GM18505 (cell line): ENCODE results near the gene PATJ.

Source experiments
- ATAC-seq: cut with Tn5 transposase; IDR thresholded peaks from one replicate; pipeline ENCODE4 v1.9.1; 2021; ENCODE audit not compliant: unreplicated experiment
- POLR2A ChIP-seq: IDR thresholded peaks from 4 replicates; pipeline ENCODE4 v1.6.1; 2011; ENCODE audit warnings: borderline replicate concordance; ENCODE audit not compliant: insufficient read depth, insufficient read length; ENCODE audit errors: extremely low read depth

The PATJ gene

DNA sequence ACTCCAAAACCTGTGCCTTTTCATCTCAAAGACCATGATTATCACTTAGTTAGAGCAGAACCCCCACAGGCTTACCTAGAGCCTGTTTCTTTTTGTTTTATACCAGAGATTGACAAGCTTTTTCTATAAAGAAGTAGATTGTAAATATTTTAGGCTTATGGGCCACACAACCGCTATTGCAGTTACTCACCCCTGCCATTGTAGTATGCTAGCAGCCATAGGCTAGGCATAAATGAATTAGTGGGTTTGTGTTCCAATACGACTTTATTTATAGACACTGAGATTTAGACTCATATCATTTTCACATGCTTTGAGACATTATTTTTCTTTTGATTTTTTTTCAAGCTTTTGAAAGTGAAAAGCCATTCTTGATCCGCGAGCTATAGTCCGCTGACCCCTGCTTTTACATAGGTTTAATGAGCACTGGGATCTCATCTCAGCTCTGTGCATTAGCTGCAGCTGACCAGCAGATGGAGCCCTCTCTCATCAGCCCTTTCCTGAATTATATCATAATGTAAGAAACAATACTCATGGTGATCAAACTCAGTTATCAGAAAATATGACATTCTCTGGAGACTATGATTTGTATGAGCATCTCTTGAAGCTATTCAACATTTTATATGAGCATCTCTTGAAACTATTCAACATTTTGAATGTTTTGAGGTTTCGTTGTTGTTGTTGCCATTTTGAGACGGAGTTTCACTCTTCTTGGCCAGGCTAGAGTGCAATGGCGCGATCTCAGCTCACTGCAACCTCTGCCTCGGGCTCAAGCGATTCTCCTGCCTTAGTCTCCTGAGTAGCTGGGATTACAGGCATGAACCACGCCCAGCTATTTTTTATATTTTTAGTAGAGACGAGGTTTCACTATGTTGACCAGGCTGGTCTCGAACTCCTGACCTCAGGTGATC, 340.4 kb downstream of the PATJ start:
- no peak for TF ChIP-seq POLR2A
- no peak for ATAC-seq

DNA sequence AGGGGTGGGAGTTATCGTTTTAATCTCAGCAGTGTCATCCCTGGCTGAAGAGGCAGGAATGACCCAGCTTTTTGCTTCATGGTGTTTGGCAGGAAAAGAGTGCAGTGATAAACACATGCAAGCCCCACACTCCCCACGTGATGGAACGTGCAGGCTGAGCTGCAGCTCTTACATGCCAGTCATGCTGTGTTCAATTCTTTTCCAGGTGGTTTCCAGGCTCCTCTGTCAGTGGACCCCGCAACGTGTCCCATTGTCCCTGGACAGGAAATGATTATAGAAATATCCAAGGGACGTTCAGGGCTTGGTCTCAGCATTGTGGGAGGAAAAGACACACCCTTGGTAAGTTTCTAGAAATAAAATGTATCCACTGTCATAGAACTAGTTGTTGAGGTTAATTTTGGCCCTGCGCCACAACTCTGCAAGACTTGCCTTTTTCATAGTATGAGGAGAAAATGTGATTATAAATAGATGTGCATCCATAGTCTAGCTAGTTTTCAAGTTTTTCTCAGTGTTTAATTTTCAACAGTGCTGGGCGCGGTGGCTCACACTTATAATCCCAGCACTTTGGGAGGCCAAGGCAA, 342.1 kb downstream of the PATJ start:
- TF ChIP-seq POLR2A: no peak
- no peak for ATAC-seq

DNA sequence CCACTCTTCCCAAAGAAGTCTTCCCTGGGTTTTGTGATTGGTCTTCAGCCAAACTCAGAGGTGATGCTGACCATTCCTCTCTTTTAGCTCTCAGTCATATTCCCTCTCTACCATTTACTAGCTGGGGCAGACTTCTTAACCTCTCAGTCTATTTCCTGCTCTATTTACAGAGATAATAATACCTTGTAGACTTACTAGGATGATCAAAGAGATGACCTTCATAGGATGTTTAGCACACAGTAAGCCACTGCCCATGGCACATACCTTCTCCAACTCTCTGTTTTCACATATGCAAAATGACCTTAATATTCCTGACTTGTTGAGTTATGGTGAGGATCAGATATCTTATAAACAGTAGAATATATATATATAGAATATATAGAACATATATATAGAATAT, 346.2 kb downstream of the PATJ start:
- no peak for TF ChIP-seq POLR2A
- ATAC-seq: no peak

DNA sequence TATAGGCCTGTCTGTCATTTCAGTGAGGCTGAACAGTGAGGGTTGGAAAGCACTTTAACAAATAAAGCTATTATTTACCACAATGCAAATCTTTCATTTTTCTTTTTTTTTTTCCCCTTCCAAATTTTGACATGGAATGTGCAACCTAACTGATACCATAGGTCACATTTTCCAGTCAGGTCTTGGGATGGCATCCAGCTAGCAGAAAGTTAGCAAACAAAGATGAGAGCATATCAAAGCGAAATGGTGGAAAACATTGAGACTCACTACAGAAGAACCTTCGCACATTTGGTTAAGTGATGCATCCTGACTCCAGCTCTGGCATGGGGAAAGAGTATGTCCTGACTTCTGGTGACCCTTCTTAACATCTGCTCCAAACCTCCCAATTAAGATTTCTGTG, 347.3 kb downstream of the PATJ start:
- no peak for TF ChIP-seq POLR2A
- no peak for ATAC-seq

DNA sequence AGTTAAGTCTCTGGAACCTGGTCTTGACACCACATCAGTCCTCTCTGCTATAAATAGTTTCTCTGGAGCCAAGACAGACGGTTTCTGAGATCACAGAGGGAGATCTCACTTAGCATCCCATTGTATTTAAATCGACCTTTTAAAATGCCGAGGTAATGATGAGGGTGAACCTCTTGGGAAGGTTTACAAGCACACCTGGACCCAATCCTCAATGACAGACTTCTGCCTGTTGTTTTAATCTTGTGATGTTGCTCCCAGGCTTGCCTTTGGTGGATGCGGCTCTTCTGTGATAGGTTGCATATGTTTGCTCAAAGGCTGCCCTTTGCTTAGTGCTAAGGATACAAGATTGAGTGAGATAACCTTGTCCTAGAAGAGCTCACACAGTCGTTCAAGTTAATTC, 347.7 kb downstream of the PATJ start:
- no peak for TF ChIP-seq POLR2A

DNA sequence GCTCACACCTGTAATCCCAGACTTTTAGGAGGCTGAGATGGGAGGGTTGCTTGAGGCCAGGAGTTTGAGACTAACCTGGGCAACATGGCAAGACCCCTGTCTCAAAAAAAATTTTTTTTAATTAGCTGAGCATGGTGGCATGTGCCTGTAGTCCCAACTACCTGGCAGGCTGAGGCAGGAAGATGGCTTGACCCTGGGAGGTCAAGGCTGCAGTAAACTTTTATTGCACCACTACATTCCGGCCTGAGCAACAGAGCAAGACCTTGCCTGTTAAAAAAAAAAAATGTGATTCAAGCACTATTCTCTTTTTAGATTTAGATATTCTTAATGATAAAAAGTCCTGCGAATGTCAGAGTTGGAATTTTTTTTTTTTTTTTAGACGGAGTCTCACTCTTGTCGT, 349.8 kb downstream of the PATJ start:
- no peak for ATAC-seq
- no peak for TF ChIP-seq POLR2A

More for the DNA sequence above, 347.7 kb downstream of the PATJ start:
- no peak for ATAC-seq

DNA sequence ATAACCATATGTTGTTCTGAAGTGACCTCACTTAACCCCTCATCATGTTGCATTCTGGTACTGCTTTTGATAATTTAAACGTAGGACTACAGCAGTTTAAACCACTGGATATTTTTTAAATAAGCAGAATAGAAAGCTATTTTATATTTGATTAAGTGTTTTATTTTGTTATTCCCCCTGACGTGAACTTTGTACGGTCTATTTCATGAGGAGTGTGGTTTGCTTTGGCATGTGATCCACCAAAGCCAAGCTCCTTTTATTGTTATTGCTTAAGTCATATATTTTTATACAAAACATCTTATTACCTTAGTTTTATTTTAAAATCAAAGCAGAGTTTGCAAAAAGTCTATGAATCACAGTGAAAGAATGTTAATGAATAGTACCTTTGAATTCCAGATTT, 351.0 kb downstream of the PATJ start:
- no peak for ATAC-seq
- TF ChIP-seq POLR2A: no peak

DNA sequence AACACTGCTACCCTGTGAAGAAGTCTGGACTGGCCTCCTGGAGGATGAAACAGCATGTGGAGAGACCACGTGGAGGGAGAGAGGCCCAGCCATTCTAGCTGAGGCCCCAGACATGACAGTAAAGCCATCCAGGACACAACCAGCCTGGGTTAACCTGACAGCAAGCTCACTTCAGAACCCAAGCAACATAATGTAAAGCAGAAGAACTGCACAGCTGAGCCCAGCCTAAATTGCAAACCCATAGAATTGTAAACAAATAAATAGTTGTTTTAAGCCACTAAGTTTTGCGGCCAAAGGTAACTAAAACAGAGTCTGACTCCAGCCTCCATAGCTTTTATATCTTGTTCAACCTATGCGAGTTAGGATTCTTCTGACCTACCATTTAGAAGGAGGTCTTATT, 355.2 kb downstream of the PATJ start:
- ATAC-seq: no peak
- TF ChIP-seq POLR2A: no peak

DNA sequence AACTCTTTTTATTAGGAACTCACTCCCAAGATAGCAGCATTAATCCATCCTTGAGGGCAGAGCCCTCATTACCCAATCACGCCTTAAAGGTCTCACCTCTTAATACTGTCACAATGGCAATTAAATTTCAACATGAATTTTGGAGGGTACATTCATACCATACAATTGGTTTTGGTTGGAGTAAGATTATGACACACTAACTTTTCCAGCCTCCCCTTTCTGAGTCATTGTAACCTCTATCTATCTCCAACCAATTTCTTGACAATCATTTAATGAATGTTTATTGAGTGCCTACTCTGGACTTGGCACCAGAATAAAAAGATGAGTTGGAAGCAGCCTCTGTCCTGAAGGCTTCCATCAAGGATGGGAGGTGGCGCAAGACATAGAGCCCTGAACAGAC, 358.2 kb downstream of the PATJ start:
- ATAC-seq: no peak
- no peak for TF ChIP-seq POLR2A

DNA sequence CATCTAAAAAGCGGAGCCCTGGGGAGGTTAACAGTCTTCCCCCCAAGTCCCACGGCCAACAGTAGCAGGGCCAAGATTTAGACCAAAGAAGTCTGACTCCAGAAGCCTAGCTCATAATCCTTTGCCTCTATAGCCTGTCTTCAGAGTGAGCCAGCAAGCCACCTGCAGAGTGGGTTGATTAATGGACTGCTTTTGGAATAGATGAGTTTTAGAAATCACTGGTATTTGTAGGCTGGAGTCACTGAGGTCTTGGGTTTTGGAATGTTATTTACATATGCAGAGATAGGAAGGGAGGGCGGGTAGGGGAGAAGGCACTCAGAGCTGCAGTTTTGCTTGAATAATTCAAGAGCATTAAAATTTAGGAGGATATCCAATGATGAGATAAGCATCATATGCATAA, 361.6 kb downstream of the PATJ start:
- no peak for TF ChIP-seq POLR2A
- no peak for ATAC-seq

DNA sequence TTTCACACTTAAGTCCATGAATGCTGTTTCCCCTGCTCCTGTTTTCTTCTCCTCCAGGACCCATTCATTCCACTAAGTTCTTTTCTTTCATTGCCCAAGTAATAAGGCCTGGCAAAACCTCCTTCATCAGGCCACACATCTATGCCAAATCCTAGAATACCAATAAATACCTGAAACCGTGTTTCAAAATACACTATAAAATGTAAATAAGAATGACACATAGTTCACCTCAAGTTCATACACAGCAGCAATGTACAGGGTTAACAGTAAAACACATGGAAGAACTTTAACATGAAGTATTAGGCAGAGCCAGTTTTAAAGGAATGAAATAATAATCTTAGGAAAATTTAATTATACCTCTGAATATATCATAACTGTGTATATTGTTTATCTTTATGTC, 365.6 kb downstream of the PATJ start:
- no peak for ATAC-seq
- TF ChIP-seq POLR2A: no peak

DNA sequence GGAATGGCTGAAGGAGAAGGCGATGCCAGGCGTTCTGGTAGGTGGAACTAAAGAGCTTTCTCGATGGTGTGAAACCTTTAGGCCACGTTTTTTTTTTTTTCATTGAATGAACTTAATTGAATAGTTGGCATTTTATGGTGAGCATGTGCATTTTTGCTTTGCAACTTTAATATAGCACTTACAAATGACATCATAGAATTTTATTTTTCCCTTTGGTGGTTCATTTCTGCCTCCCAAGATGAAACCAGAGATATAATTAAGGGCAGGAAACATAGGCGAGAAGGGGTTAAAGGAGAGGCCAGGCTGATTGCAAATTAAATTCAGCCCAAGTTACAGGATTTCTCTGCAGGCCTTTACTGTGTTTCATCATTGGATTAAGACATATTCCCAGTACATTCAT, 366.8 kb downstream of the PATJ start:
- TF ChIP-seq POLR2A: no peak
- ATAC-seq: no peak

DNA sequence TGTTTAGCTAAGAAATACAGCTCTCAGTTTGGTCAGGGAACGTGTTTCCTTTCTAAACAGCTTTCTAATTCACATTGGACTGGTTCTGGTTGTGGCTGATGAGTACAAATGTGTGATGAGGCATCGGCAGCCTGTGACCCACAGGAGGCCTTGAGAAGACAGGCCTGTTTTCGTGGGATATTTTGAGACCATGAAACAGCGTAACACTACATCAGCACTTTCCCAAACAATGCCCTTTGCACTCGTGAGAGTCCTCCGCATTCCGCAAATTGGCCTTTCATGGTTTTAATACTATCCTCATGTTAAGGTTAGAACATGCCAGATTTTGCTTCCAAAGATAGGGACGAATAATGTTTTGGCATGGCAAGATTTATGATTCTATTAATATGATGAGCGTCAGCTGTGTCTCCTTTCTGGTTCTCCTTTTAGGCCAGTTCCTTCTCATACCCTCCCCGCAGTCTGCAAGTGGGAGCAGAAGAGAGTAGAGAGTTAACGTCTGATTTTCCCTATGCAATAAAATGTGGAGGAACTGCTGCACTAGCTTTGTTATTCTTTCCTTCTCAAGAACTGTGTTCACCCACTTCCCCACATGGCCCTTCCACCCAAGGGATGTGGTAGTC, 368.0 kb downstream of the PATJ start:
- TF ChIP-seq POLR2A: no peak
- ATAC-seq: no peak

DNA sequence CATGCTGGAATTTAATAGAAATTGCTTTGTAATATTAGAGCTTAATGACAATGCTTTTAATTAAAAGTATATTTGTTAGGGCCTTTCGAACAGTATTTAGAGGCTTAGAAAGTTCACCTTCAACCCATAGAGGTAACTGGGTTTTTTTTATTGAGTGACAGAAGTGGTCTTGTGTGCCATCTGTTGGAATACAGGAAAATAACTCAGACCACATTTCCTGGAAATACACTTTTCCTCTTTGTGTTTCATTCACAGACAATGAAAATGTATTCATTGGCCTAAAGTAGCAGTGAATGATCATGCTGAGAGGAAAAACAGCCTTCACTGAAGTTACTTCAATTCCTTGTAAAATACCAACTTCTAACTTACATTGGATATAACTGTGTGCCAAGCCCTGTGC, 368.8 kb downstream of the PATJ start:
- no peak for ATAC-seq
- no peak for TF ChIP-seq POLR2A
